GM18907 (cell line): Measurements from ENCODE around the gene OR6K3.
"Not testable (repeated sequence)": the region's sequence is repeated elsewhere in the genome, so short reads cannot be mapped to it uniquely, and the experiment has no call there.

Experiments
- ATAC-seq: cut with Tn5 transposase; IDR thresholded peaks from one replicate; pipeline ENCODE4 v1.9.1; 2021; ENCODE audit warnings: mild to moderate bottlenecking, moderate library complexity; ENCODE audit not compliant: unreplicated experiment

Gene OR6K3

GRCh38 chr1:158688343-158688742, 32.2 kb downstream of the OR6K3 start:
- ATAC-seq, result not testable (repeated sequence)

GRCh38 chr1:158687037-158687436, 33.5 kb downstream of the OR6K3 start:
- ATAC-seq, result no peak

- ATAC-seq, result no peak
These were observed 34.2 kb downstream of the OR6K3 start, which contains the start of gene SPTA1 for GRCh38 chr1:158686111-158687009. Gene SPTA1, minus strand, starts transcription at chr1:158686715. Its CDS starts 198 bp downstream, at chr1:158686517.

- ATAC-seq, result no peak
These were observed 35.4 kb downstream of the OR6K3 start for GRCh38 chr1:158685085-158685484.

GRCh38 chr1:158681606-158682005, 38.9 kb downstream of the OR6K3 start:
- ATAC-seq, result no peak

GRCh38 chr1:158679289-158679688, 41.2 kb downstream of the OR6K3 start:
- ATAC-seq, result no peak

GRCh38 chr1:158675563-158676323, 44.8 kb downstream of the OR6K3 start:
- no peak for ATAC-seq

- no peak for ATAC-seq
These were observed 46.2 kb downstream of the OR6K3 start for GRCh38 chr1:158674302-158674701.
